Endothelial cell of umbilical vein (primary cell): ENCODE measurements around the gene PIK3C2G. TPM values are rescaled to one million over a fixed set of nuclear protein-coding genes. Genes with fewer than 3 reads are reported as not detected.

Source experiments
- BruUV-seq: library from RNA; stranded (reverse); fragments of 400-500 nt; replicated peaks from 2 replicates; lab custom pipeline; 2021; lab: Mats Ljungman, UMichigan
- CTCF ChIA-PET: fragments of 300-600, 350-600 bp; sonication (Branson Sonifier 250); formaldehyde crosslinking; loops from one replicate; lab custom pipeline; 2021; ENCODE audit warnings: antibody characterized with exemption, inconsistent platforms; lab: Charles Lee
- POLR2A ChIA-PET: fragments of 300-600, 350-600 bp; sonication (Branson Sonifier 250); formaldehyde crosslinking; loops from one replicate; lab custom pipeline; 2021; ENCODE audit warnings: antibody characterized with exemption, inconsistent platforms; lab: Charles Lee
- DNase-seq: peaks from one replicate; pipeline ENCODE4 v3.0.0-alpha.2; 2011; ENCODE audit warnings: low read depth, low spot score
- FAIRE-seq: peaks from 2 replicates; lab custom pipeline; 2011; peaks lifted over from hg19 to GRCh38; lab: Jason Lieb, UNC
- H2AFZ ChIP-seq: 2 replicates; pipeline ENCODE4 v1.6.0; 2012; ENCODE audit warnings: low read depth, low read length, control low read depth, inconsistent platforms
- H3K27ac ChIP-seq: 2 replicates; pipeline ENCODE4 v1.5.1; 2011; ENCODE audit warnings: low read depth, mild to moderate bottlenecking, control low read depth, low read length, moderate library complexity; ENCODE audit not compliant: insufficient read depth
- H3K27me3 ChIP-seq, 2 experiments: 2 replicates each; pipeline versions ENCODE4 v1.6.0 to v1.6.1; 2011; ENCODE audit warnings: low read length in 2 of 2, mixed read lengths in 1 of 2; ENCODE audit not compliant: control insufficient read depth in 2 of 2, insufficient read depth in 2 of 2
- H3K36me3 ChIP-seq, 2 experiments: 2 replicates in 1 of 2; 3 replicates in 1 of 2; pipeline ENCODE4 v1.5.1; 2011; ENCODE audit warnings: low read length in 2 of 2, mild to moderate bottlenecking in 1 of 2, moderate library complexity in 1 of 2; ENCODE audit not compliant: control insufficient read depth in 2 of 2, insufficient read depth in 2 of 2; ENCODE audit errors: extremely low read depth in 1 of 2
- H3K4me1 ChIP-seq: 3 replicates; pipeline ENCODE4 v1.5.1; 2011; ENCODE audit warnings: mild to moderate bottlenecking, low read length; ENCODE audit not compliant: control insufficient read depth, insufficient read depth; ENCODE audit errors: extremely low read depth
- H3K4me2 ChIP-seq: 2 replicates; pipeline ENCODE4 v1.6.1; 2011; ENCODE audit warnings: low read length, control low read depth, mixed read lengths; ENCODE audit not compliant: insufficient read depth
- H3K4me3 ChIP-seq, 3 experiments: fragments of 200-600 bp in 1 of 3; sonication (generic), shearing (Covaris generic) in 1 of 3; replicated peaks in 1 of 3; 2 replicates each; pipeline ENCODE4 v1.5.1; 2011 to 2016; ENCODE audit warnings: control low read depth in 3 of 3, low read length in 3 of 3, mild to moderate bottlenecking in 2 of 3, inconsistent platforms in 1 of 3, low read depth in 1 of 3, moderate library complexity in 1 of 3; ENCODE audit not compliant: insufficient read depth in 1 of 3
- H3K79me2 ChIP-seq: 2 replicates; pipeline ENCODE4 v1.6.0; 2012; ENCODE audit warnings: low read length, inconsistent platforms; ENCODE audit not compliant: control insufficient read depth, insufficient read depth
- H3K9ac ChIP-seq: replicated peaks from 2 replicates; pipeline ENCODE3; 2011; ENCODE audit warnings: low read length, control low read depth; ENCODE audit not compliant: insufficient read depth; ENCODE audit errors: extremely low read depth
- H3K9me1 ChIP-seq: replicated peaks from 3 replicates; pipeline ENCODE4 v1.6.0; 2011; ENCODE audit warnings: mild to moderate bottlenecking, low read length; ENCODE audit not compliant: control insufficient read depth, insufficient read depth; ENCODE audit errors: extremely low read depth
- H3K9me3 ChIP-seq: replicated peaks from 2 replicates; pipeline ENCODE4 v1.5.1; 2012; ENCODE audit warnings: low read length, inconsistent platforms; ENCODE audit not compliant: control insufficient read depth, insufficient read depth
- H4K20me1 ChIP-seq: replicated peaks from 2 replicates; pipeline ENCODE3; 2011; ENCODE audit warnings: mild to moderate bottlenecking, low read length; ENCODE audit not compliant: control insufficient read depth, insufficient read depth; ENCODE audit errors: extremely low read depth
- EZH2 ChIP-seq: IDR thresholded peaks from 2 replicates; pipeline ENCODE4 v1.6.1; 2012; ENCODE audit warnings: borderline replicate concordance, low read depth, mild to moderate bottlenecking, moderate library complexity, low read length, inconsistent platforms; ENCODE audit not compliant: severe bottlenecking
- FOS ChIP-seq: IDR thresholded peaks from 2 replicates; pipeline ENCODE4 v1.6.1; 2011; ENCODE audit warnings: mild to moderate bottlenecking, low read length, moderate library complexity, borderline replicate concordance; ENCODE audit not compliant: insufficient read depth
- GATA2 ChIP-seq: IDR thresholded peaks from 2 replicates; pipeline ENCODE4 v1.7.0; 2011; ENCODE audit warnings: low read depth, mild to moderate bottlenecking, moderate library complexity, mixed read lengths, low read length; ENCODE audit not compliant: insufficient read length, insufficient read depth
- JUN ChIP-seq: IDR thresholded peaks from 2 replicates; pipeline ENCODE4 v1.6.1; 2011; ENCODE audit warnings: borderline replicate concordance, low read depth; ENCODE audit not compliant: insufficient read length, insufficient read depth
- MYC ChIP-seq: IDR thresholded peaks from one replicate; pipeline ENCODE4 v1.6.1; 2011; ENCODE audit warnings: mild to moderate bottlenecking, low read depth, low read length
- POLR2A ChIP-seq: IDR thresholded peaks from 2 replicates; pipeline ENCODE4 v1.6.1; 2012; ENCODE audit warnings: low read depth, mild to moderate bottlenecking, control low read depth, low read length
- POLR2AphosphoS5 ChIP-seq: IDR thresholded peaks from 2 replicates; pipeline ENCODE4 v1.6.1; 2012; ENCODE audit warnings: low read depth, mild to moderate bottlenecking, control low read depth, low read length, moderate library complexity; ENCODE audit not compliant: insufficient read depth
- dilution Hi-C: fragments of 300-500 bp; cut with MboI; formaldehyde crosslinking; loops from one replicate; pipeline ENCODE4 v1.15.0; 2019; ENCODE audit warnings: low sequenced_read_pairs; ENCODE audit not compliant: extremely low pct_ligation_motif_present
- intact Hi-C: fragments of 100-400 bp; cut with micrococcal nuclease; formaldehyde crosslinking; loops from one replicate; pipeline ENCODE4 v1.10.0; 2022
- polyA plus RNA-seq, 4 experiments: library from polyadenylated mRNA; depleted of rRNA in 3 of 4; stranded (reverse) in 3 of 4; unstranded in 1 of 4; fragments of >200 nt; gene quantifications; 2 replicates each; pipeline versions ENCODE4 v1.2.1 to v1.2.3, GENCODE V29; 2011 to 2012; ENCODE audit warnings: missing spikeins in 1 of 4
- total RNA-seq: library from RNA; stranded (reverse); gene quantifications from 2 replicates; pipeline ENCODE4 v1.2.3, GENCODE V29; 2021
- TF ChIP-seq, protein P1 (sequence below): IDR thresholded peaks from 2 replicates; pipeline ENCODE4 v1.6.1; 2011; ENCODE audit not compliant: insufficient read depth, insufficient read length
- TF ChIP-seq, protein P2 (sequence below), 2 donors: IDR thresholded peaks; 1 replicate in 1 of 2; 2 replicates in 1 of 2; pipeline ENCODE4 v1.5.1; 2011; ENCODE audit warnings: low read length in 2 of 2, mild to moderate bottlenecking in 2 of 2, moderate library complexity in 2 of 2, control low read depth in 1 of 2, inconsistent platforms in 1 of 2, low read depth in 1 of 2; ENCODE audit not compliant: insufficient read depth in 1 of 2; ENCODE audit errors: extremely low read depth in 1 of 2

The PIK3C2G gene
- total and polyA plus RNA-seq, 2 donors (not counting 3 experiments of a cell fraction or from before 2014, with no cell fraction given): not detected

DNA sequence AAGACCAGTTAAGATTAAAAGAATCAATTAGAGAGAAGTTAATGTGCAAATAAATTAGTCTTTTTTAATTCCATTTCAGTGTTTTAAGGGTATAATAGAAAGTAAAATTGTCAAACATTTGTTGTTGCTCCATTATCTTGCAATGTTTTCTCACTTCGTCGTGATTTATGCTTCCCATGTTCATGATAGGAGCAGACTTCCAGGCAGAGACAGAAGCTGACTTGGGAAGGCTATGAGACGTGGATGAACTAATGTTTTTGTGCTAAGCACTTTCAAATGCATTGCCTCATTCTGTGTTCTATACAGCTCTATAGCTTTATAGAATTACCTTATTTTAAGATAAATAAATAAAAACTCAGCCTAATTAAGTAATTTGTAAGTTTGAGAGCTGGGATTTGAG lies 226.2 kb downstream of the PIK3C2G start:
- FAIRE-seq: no peak
- CTCF ChIA-PET: no interaction called here
- no TSS peak for BruUV-seq
- DNase-seq: no peak
- H3K9me3 ChIP-seq: no peaks in the 10 kb centered on the region
- no peaks in the 10 kb centered on the region for H3K27me3 ChIP-seq
- no peaks in the 10 kb centered on the region for H3K4me1 ChIP-seq
- H3K36me3 ChIP-seq: no peaks in the 10 kb centered on the region
- POLR2A ChIA-PET: no interaction called here
- TF ChIP-seq POLR2A: no peak
- no peak for TF ChIP-seq JUN
- TF ChIP-seq, protein P1, sequence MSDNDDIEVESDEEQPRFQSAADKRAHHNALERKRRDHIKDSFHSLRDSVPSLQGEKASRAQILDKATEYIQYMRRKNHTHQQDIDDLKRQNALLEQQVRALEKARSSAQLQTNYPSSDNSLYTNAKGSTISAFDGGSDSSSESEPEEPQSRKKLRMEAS: no peak
- TF ChIP-seq MYC: no peak
- no peak for TF ChIP-seq POLR2AphosphoS5
- TF ChIP-seq, protein P2, sequence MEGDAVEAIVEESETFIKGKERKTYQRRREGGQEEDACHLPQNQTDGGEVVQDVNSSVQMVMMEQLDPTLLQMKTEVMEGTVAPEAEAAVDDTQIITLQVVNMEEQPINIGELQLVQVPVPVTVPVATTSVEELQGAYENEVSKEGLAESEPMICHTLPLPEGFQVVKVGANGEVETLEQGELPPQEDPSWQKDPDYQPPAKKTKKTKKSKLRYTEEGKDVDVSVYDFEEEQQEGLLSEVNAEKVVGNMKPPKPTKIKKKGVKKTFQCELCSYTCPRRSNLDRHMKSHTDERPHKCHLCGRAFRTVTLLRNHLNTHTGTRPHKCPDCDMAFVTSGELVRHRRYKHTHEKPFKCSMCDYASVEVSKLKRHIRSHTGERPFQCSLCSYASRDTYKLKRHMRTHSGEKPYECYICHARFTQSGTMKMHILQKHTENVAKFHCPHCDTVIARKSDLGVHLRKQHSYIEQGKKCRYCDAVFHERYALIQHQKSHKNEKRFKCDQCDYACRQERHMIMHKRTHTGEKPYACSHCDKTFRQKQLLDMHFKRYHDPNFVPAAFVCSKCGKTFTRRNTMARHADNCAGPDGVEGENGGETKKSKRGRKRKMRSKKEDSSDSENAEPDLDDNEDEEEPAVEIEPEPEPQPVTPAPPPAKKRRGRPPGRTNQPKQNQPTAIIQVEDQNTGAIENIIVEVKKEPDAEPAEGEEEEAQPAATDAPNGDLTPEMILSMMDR (IDR thresholded peaks at IDR 0.05; ENCODE audit: extremely low read depth in 1 of 2, insufficient read depth in 1 of 2, low read depth in 1 of 2, low read length in 2 of 2): no peak
- no peak for TF ChIP-seq EZH2
- TF ChIP-seq FOS: no peak
- no peak for TF ChIP-seq GATA2
- dilution Hi-C loops: no loop called here
- intact Hi-C loops: no loop called here
- H2AFZ ChIP-seq: no peak overlapping the region
- H3K79me2 ChIP-seq: no peaks in the 10 kb centered on the region
- H3K4me3 ChIP-seq: no peak overlapping the region
- no peak overlapping the region for H3K9ac ChIP-seq
- no peaks in the 10 kb centered on the region for H3K9me1 ChIP-seq
- no peak overlapping the region for H3K4me2 ChIP-seq
- H3K27ac ChIP-seq: no peak overlapping the region
- no peaks in the 10 kb centered on the region for H4K20me1 ChIP-seq
